Loucy (cell line): ENCODE results near the gene DUS3L.

Experiments
- CTCF ChIP-seq: fragments of 200-600 bp; sonication (generic); conservative IDR thresholded peaks from 2 replicates; pipeline ENCODE4 v1.5.1; 2014; ENCODE audit warnings: mild to moderate bottlenecking, antibody characterized with exemption, low read length
- EZH2phosphoT487 ChIP-seq: fragments of 200-600 bp; IDR thresholded peaks from 2 replicates; pipeline ENCODE4 v1.6.1; 2018; ENCODE audit warnings: antibody characterized with exemption, mild to moderate bottlenecking, moderate library complexity, borderline replicate concordance

- no peak for TF ChIP-seq CTCF
- TF ChIP-seq EZH2phosphoT487: no peak
These were observed 13.8 kb upstream of the DUS3L start, which contains the start of gene NRTN for GRCh38 chr19:5804516-5805461.
